Neural progenitor cell (in vitro differentiated cells): ENCODE data around the gene FOXE1. TPM values are rescaled to one million over a fixed set of nuclear protein-coding genes. Genes with fewer than 3 reads are reported as not detected.
A peak's percentile ranks its signal among the peaks of the same experiment; 100 is the strongest.

Experiments used
- DNase-seq: peaks from one replicate; pipeline ENCODE4 v3.0.0-alpha.2; 2016; ENCODE audit warnings: low spot score
- H2AFZ ChIP-seq: fragments of 200-600 bp; sonication (generic); replicated peaks from 2 replicates; pipeline ENCODE4 v1.6.1; 2016; ENCODE audit warnings: antibody characterized with exemption
- H3F3A ChIP-seq: fragments of 200-600 bp; sonication (generic); 2 replicates; pipeline ENCODE4 v1.6.1; 2016; ENCODE audit warnings: antibody characterized with exemption, low read depth
- H3K27ac ChIP-seq: fragments of 200-600 bp; sonication (generic); 2 replicates; pipeline ENCODE4 v1.5.1; 2016; ENCODE audit warnings: mild to moderate bottlenecking
- H3K27me3 ChIP-seq: fragments of 200-600 bp; sonication (generic); 2 replicates; pipeline ENCODE4 v1.6.1; 2016; ENCODE audit warnings: mild to moderate bottlenecking, moderate library complexity
- H3K36me3 ChIP-seq: fragments of 200-600 bp; sonication (generic); 2 replicates; pipeline ENCODE4 v1.5.1; 2016
- H3K4me1 ChIP-seq: fragments of 200-600 bp; sonication (generic); 2 replicates; pipeline ENCODE4 v1.6.1; 2016; ENCODE audit warnings: mixed run types
- H3K4me2 ChIP-seq: fragments of 200-600 bp; sonication (generic); 2 replicates; pipeline ENCODE4 v1.6.1; 2016
- H3K4me3 ChIP-seq: fragments of 200-600 bp; sonication (generic); 2 replicates; pipeline ENCODE4 v1.5.1; 2016
- H3K79me2 ChIP-seq: fragments of 200-600 bp; sonication (generic); 2 replicates; pipeline ENCODE4 v1.6.1; 2016; ENCODE audit warnings: low read depth
- H3K9ac ChIP-seq: fragments of 200-600 bp; sonication (generic); 2 replicates; pipeline ENCODE4 v1.6.1; 2016
- H3K9me3 ChIP-seq: fragments of 200-600 bp; sonication (generic); 2 replicates; pipeline ENCODE4 v1.5.1; 2016; ENCODE audit warnings: low read depth
- H4K20me1 ChIP-seq: fragments of 200-600 bp; sonication (generic); 2 replicates; pipeline ENCODE4 v1.6.1; 2016; ENCODE audit warnings: low read depth
- H3K27ac Mint-ChIP-seq: 3 replicates; pipeline ENCODE4 v1.8.0; 2021; ENCODE audit warnings: mixed read lengths
- H3K27me3 Mint-ChIP-seq: 2 replicates; pipeline ENCODE4 v1.8.0; 2022; ENCODE audit warnings: low read depth, mild to moderate bottlenecking, inconsistent platforms, moderate library complexity, mixed read lengths; ENCODE audit not compliant: insufficient read depth
- H3K36me3 Mint-ChIP-seq: 3 replicates; pipeline ENCODE4 v1.8.0; 2021; ENCODE audit warnings: mixed read lengths
- H3K4me1 Mint-ChIP-seq: 3 replicates; pipeline ENCODE4 v1.8.0; 2021; ENCODE audit warnings: mixed read lengths
- H3K4me3 Mint-ChIP-seq: 3 replicates; pipeline ENCODE4 v1.8.0; 2021; ENCODE audit warnings: mild to moderate bottlenecking, moderate library complexity, mixed read lengths
- H3K9me3 Mint-ChIP-seq: 3 replicates; pipeline ENCODE4 v1.8.0; 2020; ENCODE audit warnings: mixed read lengths
- CTCF ChIP-seq: fragments of 200-600 bp; sonication (generic); IDR thresholded peaks from 2 replicates; pipeline ENCODE4 v1.5.1; 2017; ENCODE audit warnings: antibody characterized with exemption, mild to moderate bottlenecking
- EZH2 ChIP-seq: fragments of 200-600 bp; sonication (generic); IDR thresholded peaks from 2 replicates; pipeline ENCODE4 v1.6.1; 2017; ENCODE audit warnings: antibody characterized with exemption, mild to moderate bottlenecking, moderate library complexity
- EZH2phosphoT487 ChIP-seq: fragments of 200-600 bp; sonication (generic); IDR thresholded peaks from 2 replicates; pipeline ENCODE4 v1.6.1; 2017; ENCODE audit warnings: antibody characterized with exemption
- total RNA-seq: library from RNA; depleted of rRNA; stranded (reverse); fragments of >200 nt; gene quantifications from 2 replicates; pipeline ENCODE4 v1.2.3, GENCODE V29; 2015; ENCODE audit warnings: low replicate concordance

Gene FOXE1
- total RNA-seq, 1 donor from 2014 or later: not detected

DNA sequence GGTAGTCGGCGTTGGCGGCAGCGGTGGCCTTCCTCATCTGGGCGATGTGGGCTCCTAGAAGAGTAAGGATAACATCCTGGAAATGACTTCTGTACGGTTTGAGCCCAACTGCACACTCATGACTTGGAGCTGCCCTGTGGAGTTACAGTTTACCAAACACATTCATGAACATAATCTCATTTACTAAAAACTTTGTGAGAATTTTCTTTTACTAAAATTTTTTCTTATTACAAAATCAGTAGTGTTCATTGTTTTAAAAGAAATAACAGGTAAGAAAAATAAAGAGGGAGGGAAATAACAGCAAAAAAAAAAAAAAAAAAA is 5.3 kb downstream of the FOXE1 start:
- H3K4me3 Mint-ChIP-seq: no peak overlapping the region
- Histone ChIP-seq H3K27me3 (peaks cover 100% of the 10 kb centered on the region), H3F3A (peaks cover 17% of the 10 kb centered on the region), H2AFZ (no peak overlapping the region), H3K9ac (no peak overlapping the region), H4K20me1 (peaks cover 58% of the 10 kb centered on the region), H3K79me2 (no peaks in the 10 kb centered on the region), H3K4me1 (peaks cover 12% of the 10 kb centered on the region), H3K4me3 (no peak overlapping the region), H3K36me3 (no peaks in the 10 kb centered on the region), H3K27ac (no peak overlapping the region), H3K9me3 (no peaks in the 10 kb centered on the region), H3K4me2 (peak overlapping the region; percentile 59)
- no peak overlapping the region for H3K27ac Mint-ChIP-seq
- TF ChIP-seq EZH2phosphoT487 (peak; percentile 14), CTCF (no peak), EZH2 (peak; percentile 70)
- DNase-seq: no peak
- H3K36me3 Mint-ChIP-seq: no peaks in the 10 kb centered on the region
- H3K9me3 Mint-ChIP-seq: peaks cover 3% of the 10 kb centered on the region
- H3K27me3 Mint-ChIP-seq: peaks cover 83% of the 10 kb centered on the region
- peaks cover 8% of the 10 kb centered on the region for H3K4me1 Mint-ChIP-seq

DNA sequence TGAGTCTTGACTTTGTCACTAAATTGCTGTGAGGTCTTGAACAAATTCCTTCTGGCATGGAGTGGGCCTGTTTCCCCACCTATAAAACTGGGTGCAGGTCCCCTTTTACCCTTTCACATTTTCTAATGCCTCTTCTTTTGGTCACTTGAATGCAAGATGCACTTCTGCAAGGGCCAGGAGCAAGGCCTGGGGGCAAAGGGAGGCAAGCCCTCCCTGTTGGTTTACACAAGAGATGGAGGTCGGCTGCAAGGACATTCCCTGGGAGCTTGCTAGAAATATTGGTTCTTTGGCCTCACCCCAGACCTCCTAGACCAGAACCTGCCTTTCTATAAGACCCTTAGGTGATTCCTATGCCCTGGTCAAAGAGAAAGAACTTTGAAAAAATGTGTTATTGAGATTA is 5.8 kb downstream of the FOXE1 start:
- DNase-seq: no peak
- H2AFZ ChIP-seq: no peak overlapping the region
- Mint-ChIP-seq H3K27me3 (peaks cover 81% of the 10 kb centered on the region), H3K27ac (no peak overlapping the region), H3K4me1 (peaks cover 8% of the 10 kb centered on the region), H3K4me3 (no peak overlapping the region), H3K36me3 (no peaks in the 10 kb centered on the region), H3K9me3 (peaks cover 3% of the 10 kb centered on the region)
- H4K20me1 ChIP-seq: peaks cover 54% of the 10 kb centered on the region
- H3K9ac ChIP-seq: no peak overlapping the region
- H3K27me3 ChIP-seq: peaks cover 100% of the 10 kb centered on the region
- peaks cover 12% of the 10 kb centered on the region for H3K4me1 ChIP-seq
- H3K36me3 ChIP-seq: no peaks in the 10 kb centered on the region
- TF ChIP-seq CTCF (no peak), EZH2phosphoT487 (no peak), EZH2 (no peak)
- H3F3A ChIP-seq: peaks cover 17% of the 10 kb centered on the region
- H3K9me3 ChIP-seq: no peaks in the 10 kb centered on the region
- H3K4me3 ChIP-seq: no peak overlapping the region
- H3K27ac ChIP-seq: no peak overlapping the region
- no peaks in the 10 kb centered on the region for H3K79me2 ChIP-seq
- H3K4me2 ChIP-seq: no peak overlapping the region

- Histone ChIP-seq H3K27ac (no peak overlapping the region), H3K27me3 (peaks cover 100% of the 10 kb centered on the region), H3K79me2 (no peaks in the 10 kb centered on the region), H3K4me1 (peaks cover 12% of the 10 kb centered on the region), H3K4me2 (no peak overlapping the region), H2AFZ (no peak overlapping the region), H3K9me3 (no peaks in the 10 kb centered on the region), H4K20me1 (peaks cover 54% of the 10 kb centered on the region), H3K36me3 (no peaks in the 10 kb centered on the region), H3F3A (peaks cover 17% of the 10 kb centered on the region), H3K9ac (no peak overlapping the region), H3K4me3 (no peak overlapping the region)
- no peak for TF ChIP-seq EZH2phosphoT487
- TF ChIP-seq EZH2: no peak
- TF ChIP-seq CTCF: no peak
- Mint-ChIP-seq H3K4me3 (no peak overlapping the region), H3K27me3 (peaks cover 78% of the 10 kb centered on the region), H3K9me3 (peaks cover 4% of the 10 kb centered on the region), H3K4me1 (peaks cover 6% of the 10 kb centered on the region), H3K27ac (no peak overlapping the region), H3K36me3 (no peaks in the 10 kb centered on the region)
- no peak for DNase-seq
Measured at GRCh38 chr9:97859346-97859745, 6.3 kb downstream of the FOXE1 start.
